ENCODE measurements around the gene TVP23C.

TVP23C gene

DNA sequence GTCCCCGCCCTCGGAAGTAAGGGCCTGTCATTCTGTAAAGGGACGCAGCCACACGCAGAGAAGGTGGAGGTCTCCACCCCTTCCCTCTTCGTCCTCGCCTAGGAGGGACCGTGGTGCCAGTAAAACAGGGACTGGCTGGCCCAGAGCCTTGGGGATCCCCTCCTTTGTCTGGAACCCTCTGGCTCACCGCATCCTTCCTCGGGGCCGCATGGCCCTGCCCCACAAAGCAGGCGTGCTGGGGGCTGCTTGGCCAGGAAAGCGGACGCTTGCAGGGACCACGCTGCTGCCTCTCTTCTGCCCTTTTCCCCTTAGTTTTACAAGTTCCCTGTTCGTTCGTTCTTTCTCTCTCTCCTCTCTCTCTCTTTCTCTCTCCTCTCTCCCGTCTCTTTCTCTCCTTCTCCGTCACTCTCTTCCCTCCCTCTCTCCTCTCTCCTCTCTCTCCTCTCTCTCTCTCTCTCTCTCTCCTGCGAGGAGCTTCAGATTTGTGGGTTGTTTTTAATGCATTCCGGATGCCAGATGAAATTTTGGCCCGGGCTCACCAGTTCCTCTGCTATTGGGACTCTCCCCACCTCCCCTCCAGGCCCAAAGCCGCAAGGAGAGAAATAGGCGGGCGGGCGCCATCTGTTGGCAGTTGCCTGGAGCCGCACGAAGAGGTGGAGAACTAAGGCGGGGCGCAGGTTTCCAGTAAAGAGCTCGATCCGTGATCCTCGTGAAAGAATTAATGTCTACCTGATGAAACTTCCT lies 60.7 kb downstream of the TVP23C start:
- no peak overlapping the region for H3K4me3 ChIP-seq (ENCODE audit: low read length)
- peak; percentile 44 for DNase-seq (ENCODE audit: low read depth, low spot score)

DNA sequence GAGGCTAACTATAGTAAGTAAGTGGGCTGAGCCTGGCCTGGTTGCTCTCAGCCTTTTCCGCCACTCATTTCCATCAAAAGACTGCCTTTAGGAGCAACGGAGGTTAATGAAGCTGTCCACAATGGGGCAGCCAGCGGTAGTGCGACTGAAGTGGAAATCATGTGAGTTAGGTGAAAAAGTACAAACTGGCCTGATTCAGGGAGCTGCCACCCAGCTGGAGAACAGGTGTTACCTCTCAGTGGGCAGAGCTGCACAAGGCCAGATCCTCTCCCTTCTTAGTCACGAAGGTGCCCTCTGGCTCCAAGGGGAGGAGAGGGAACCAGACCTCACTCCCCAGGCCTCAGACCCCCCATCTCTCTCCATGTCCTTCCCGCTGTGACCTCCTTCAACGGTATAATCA lies 61.5 kb downstream of the TVP23C start:
- no peak for DNase-seq (ENCODE audit: low read depth, low spot score)
- H3K4me3 ChIP-seq (ENCODE audit: low read length), result no peak overlapping the region

DNA sequence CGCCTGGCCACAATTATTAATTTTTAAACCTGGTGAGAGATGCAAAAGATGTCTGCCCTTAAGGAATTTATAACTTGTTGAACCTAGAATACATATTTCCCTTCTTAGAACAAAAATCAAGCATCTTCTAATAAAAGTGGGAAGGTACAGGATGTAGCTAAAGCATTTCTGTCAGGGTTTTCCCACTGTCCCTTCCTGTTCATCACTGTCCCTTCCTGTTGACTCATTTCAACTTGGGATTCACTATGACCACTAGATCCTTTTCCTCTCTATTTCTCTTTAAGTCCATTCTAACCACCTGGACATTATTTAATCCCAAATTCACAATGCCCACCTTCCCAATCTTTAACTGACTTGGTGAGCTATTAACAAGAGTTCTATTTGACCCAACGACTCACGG lies 62.0 kb downstream of the TVP23C start:
- DNase-seq (ENCODE audit: low read depth, low spot score), result no peak
- H3K4me3 ChIP-seq (ENCODE audit: low read length), result no peak overlapping the region

DNA sequence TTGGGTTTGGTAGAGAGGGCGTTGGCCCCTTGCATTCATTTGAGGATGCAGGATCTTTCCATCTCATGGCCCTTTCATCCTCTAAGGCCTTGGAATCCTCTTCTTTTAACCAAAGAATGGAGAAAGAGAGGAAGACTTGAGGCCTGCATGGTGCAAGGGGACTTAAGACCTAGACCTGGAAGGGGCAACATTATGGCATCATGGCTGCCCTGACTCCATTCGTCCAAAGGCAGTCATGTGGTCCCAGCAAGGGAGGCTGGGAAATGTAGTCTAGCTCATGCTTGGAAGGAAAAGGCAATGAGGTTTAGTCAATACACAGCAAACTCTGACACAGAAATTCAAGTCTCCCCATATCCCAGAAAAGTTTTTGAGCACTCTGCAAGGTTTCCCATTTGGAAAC lies 65.2 kb downstream of the TVP23C start:
- DNase-seq (ENCODE audit: low read depth, low spot score), result no peak

DNA sequence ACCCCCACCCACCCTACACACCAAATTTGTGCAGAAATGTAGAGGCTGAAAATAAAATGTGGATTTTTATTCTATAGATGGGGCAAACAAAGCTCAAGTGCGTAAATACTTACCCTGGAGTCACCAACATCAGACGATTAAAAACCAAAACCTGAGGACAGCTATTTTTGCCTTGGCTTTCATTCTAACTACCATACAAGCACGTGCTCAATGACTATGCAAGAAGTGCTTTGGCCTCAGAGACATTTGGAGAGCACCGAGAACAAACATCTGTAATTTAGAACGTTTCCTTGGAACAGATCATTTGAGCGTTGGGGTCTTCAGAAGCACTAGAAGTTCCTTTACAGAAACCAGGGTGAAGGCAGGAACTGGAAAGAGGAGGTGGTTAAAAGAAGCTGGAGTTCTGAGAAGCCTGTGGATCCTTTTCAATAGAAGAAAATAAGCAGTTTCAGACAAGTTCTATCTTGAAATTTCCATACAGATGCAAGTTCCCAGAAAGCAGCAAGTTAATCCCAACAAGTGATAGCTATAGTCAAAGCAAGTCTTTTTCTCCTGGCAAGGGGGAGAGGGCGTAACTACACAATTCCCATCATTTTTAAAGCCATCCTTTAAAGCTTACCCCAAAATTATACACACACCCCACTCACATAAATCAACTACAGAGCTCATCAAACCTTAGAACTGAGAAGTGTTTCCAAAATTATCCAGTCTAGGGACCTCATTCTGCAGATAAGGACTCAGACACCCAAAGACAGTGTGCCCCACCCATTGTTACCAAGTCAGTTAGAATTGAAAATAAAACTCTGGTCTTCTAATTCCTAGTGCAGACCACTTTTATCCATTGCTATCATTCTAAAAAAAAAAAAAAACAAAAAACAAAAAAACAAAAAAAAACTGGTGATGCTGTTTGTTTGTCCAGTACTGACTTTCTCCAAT lies 66.3 kb downstream of the TVP23C start:
- DNase-seq (ENCODE audit: low read depth, low spot score), result no peak
- H3K4me3 ChIP-seq (ENCODE audit: low read length), result no peak overlapping the region

More for the DNA sequence above, 65.2 kb downstream of the TVP23C start:
- no peak overlapping the region for H3K4me3 ChIP-seq (ENCODE audit: low read length)

DNA sequence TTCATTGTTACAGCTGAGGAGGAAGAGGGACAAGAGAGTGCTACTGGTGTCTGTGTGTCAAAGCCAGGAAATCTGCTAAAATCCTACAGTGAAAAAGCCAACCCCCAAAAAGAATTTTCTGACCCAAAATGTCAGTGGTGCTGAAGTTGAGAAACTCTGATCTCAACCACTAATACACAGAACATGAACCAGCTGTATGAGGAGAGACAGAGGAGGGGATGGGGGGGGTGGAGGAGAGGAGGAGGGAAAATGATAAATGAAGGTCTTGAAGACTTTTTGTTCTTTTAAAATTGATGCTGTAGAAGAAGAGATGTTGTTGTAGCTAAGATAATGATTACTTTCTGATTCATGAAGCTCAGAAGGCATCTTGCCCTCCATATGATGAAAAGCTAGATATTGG lies 68.5 kb downstream of the TVP23C start:
- no peak overlapping the region for H3K4me3 ChIP-seq (ENCODE audit: low read length)
- DNase-seq (ENCODE audit: low read depth, low spot score), result no peak

DNA sequence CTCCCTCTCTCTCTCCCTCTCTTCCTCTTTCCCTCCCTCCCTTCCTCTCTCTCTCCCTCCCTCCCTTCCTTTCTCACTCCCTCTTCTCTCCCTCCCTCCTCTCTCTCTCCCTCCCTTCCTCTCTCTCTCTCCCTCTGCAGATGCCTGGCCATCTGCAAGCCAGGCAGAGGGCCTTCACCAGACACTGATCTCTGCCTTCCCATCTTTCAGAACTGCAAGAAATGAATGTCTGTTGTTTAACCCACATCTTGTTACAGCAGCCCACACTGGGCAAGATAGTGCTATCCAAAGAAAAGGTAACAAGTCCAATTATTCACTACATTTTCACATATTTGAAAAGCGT lies 69.6 kb downstream of the TVP23C start:
- DNase-seq (ENCODE audit: low read depth, low spot score), result no peak
- H3K4me3 ChIP-seq (ENCODE audit: low read length), result no peak overlapping the region

DNA sequence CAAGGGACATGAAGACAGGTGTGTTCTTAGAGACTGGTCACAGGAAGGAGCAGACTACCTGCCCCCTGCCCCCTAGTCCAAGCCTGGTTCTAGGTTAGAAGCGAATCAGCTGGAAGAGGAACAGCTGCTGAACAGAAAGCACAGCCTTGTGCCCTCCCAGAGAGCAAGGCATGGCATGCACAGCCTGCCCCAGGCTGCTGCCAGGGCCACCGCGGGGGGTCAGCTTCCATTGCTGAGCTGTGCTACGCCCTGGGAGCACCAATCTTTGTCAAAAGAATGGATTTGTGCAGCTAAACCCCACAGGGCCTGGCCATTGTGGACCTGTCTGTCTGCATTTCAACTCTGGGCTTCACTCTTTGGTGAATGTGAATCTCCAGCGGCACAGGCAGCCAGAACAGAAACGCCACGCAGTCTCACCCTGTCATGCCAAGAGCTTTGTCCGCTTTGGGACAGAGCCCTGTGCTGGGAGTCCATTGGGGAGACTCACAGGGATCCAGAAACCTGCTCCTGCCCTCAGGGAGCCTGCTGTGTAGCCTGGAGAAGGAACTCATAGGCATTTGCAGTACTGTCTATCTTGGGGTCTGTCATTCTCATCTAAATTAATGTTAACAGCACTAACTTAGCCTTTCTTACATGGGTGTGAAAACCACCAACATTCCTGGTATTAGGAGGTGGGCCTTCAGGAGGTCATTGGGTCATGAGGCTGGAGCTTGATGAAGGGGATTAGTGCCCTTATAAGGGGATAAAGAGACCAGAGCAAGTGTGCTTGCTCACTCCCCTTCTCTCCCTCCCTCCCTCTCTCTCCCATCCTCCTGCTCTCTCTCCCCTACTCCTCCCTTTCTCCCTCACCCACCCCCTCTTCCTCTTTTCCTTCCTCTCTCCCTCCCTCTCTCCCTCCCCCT lies 70.2 kb downstream of the TVP23C start:
- no peak for DNase-seq (ENCODE audit: low read depth, low spot score)
- no peak overlapping the region for H3K4me3 ChIP-seq (ENCODE audit: low read length)

DNA sequence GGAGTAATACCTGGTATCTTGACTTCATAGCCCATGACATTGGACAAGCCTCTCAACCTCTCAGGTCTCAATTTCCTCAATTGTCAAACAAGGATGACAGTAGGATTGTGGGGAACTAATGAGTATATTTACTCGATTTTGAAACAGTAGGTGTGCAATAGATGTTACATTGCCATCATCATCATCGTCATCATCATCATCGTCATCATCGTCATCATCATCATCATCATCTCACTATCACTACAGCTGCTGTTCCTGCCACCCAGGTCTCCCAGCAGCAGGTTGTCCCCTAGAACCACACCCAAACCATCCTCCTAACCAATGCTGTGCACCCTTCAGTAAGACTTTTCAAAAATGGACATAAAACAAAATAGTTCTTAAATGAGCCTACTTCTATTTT lies 71.1 kb downstream of the TVP23C start:
- DNase-seq (ENCODE audit: low read depth, low spot score), result no peak
- H3K4me3 ChIP-seq (ENCODE audit: low read length), result no peak overlapping the region

DNA sequence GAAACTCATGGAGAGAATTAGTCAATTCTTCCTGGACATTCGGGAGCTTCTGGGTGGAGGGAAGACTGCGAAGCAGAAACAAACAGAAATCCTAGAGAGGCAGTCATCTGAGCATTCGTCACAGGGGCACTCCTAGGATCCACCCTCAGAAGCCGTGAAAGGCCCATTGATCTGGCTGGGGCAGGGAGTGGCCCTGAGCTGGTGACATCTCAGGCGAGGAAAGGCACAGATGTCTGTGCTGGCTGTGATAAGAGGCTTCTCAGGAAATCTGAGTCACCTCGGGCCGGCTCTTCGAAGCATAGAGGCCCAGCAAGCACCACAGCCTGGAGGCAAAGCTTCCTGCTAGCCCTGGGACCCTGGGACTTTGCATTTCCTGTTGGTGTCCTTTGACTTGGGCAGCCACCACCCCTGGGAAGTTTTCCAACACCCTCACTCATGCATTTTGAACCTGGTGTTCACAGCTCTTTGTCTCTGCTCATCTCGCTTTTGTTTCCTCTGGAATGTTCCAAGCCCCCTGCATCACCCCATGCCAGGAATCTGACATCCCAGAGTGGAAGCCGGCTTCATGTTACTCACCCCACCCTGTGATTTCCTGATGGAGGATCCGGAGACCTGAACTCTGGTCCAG lies 72.5 kb downstream of the TVP23C start:
- H3K4me3 ChIP-seq (ENCODE audit: low read length), result no peak overlapping the region
- peak; percentile 36 for DNase-seq (ENCODE audit: low read depth, low spot score)

DNA sequence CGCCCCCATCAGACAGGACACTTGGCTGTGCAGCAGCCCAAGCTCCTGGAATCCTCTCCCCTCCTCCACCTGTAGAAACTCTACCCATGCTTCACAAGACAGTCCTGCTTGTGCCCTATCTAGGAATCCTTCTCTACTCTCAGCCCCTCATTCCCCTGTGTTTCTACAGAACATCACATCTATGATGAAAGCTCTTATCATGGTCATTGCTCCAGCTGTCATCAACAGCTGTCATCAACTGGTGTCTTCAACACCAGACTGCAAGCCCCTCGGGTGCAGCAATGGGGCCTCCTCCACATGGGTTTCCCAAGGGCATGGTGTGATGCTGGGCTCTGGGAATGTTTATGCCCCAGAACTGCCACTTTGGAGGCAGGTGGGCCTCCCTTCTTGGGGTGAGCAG lies 74.7 kb downstream of the TVP23C start:
- H3K4me3 ChIP-seq (ENCODE audit: low read length), result no peak overlapping the region
- no peak for DNase-seq (ENCODE audit: low read depth, low spot score)

DNA sequence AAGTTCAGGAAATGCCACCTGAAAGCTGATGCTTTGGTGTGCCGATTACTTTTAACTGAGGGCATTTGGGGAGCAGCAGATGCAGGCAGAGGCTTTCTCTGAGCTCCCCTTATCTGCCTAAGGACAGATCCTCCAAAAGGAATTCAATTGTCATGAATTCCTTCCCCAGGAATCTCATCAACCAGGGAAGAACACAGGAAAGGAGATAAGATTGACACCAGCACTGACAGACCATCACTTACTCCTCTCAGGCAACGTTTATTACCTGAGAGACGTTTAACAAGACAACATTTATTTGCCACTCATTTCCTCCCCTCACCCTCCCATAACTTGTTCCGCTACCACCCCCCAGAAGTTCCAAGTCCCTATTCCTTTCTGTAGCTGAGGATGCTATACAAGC lies 78.2 kb downstream of the TVP23C start:
- DNase-seq (ENCODE audit: low read depth, low spot score), result no peak
- no peak overlapping the region for H3K4me3 ChIP-seq (ENCODE audit: low read length)

DNA sequence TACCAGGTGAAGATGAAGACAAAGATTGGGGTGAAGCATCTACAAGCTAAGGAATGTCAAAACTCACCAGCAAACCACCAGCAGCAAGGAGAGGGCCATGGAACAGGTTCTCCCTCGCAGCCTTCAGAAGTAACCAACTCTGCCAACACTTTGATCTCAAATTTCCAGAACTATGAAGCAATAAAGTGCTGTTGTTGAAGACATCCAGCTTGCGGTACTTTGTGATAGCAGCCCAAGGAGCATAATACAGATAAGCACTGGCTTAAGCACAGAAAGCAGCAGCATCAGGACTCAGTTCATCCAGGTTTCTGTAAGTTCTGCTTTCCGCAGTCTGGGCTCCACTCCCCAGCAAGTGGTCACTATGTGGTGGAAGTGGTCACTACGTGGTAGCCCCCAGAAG lies 79.9 kb downstream of the TVP23C start:
- DNase-seq (ENCODE audit: low read depth, low spot score), result no peak
- H3K4me3 ChIP-seq (ENCODE audit: low read length), result no peak overlapping the region

DNA sequence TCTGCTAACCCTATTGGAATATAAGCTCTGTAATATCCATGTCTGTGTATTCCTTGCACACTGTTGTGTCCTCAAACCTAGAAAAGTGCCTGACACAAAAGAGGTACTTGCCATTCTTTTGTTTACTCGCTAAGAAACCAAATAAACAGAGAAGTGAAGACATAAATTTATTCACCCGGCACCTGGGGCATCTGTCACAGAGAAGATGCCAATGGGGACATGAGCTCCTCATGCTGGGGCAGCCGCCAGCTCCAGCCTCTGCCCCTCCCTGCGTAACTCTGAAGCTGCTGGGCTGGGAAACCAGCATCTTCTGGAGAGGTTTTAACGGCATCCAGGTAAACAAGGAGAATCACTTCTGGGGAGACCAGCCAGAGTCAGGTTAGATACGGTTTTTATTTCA lies 80.8 kb downstream of the TVP23C start:
- no peak for DNase-seq (ENCODE audit: low read depth, low spot score)

DNA sequence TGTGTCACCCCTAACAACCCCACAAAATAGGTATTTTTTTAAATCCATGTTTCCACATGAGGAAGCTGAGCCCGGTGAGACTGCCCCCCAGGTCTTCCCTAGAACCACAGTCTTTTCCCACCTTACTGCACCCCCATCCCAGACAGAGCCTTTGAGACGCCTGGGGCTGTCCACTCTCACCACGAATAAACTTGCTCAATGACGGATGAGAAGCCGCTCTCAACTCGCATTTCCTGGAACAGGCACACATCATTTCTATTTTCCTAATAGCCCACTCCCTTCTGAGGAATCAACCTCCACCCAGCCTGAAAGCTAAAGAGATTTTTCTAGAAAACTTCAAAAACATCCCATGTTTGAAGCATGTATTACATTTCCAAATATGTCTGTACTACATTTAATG lies 81.8 kb downstream of the TVP23C start:
- no peak for DNase-seq (ENCODE audit: low read depth, low spot score)
- H3K4me3 ChIP-seq (ENCODE audit: low read length), result no peak overlapping the region

More for the DNA sequence above, 80.8 kb downstream of the TVP23C start:
- H3K4me3 ChIP-seq (ENCODE audit: low read length), result no peak overlapping the region

DNA sequence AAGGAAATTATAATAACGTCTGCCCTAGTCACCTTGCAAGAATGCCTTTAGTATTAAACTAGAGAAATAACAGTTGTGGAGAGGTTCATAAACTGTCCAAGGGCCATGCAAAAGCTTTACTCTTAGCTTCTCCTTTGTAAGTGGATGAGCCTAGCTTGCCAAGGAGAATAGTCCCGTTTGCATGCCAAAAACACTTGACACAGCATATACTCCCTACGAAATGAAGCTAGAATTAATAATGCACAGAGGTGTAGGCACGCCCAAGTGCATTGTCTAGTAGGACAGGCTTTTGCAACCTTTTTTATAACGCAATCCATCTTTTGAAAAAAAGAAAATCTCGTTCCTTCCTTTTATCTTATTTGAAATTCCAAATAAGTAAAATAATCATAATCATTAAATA lies 83.1 kb downstream of the TVP23C start:
- DNase-seq (ENCODE audit: low read depth, low spot score), result no peak
- H3K4me3 ChIP-seq (ENCODE audit: low read length), result no peak overlapping the region

DNA sequence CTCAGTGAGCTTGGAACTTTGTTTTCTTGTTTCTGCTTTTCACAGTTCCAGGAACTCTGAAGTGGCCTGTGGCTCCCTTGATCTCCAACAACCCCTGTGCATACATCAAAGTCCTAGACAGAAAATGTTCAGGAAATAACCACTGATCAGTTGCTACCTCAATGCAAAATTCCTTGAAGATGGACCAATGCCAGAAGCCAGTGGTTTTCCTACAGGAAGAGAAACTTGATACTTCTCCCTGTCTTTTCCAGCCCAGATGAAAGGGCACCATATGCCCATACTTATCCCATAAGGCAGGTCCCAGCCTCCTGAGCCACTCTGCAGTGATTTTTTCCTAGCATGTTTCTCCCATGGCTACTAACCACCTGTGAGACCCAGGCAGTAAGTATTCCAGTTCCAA lies 83.6 kb downstream of the TVP23C start:
- H3K4me3 ChIP-seq (ENCODE audit: low read length), result no peak overlapping the region
- DNase-seq (ENCODE audit: low read depth, low spot score), result no peak

DNA sequence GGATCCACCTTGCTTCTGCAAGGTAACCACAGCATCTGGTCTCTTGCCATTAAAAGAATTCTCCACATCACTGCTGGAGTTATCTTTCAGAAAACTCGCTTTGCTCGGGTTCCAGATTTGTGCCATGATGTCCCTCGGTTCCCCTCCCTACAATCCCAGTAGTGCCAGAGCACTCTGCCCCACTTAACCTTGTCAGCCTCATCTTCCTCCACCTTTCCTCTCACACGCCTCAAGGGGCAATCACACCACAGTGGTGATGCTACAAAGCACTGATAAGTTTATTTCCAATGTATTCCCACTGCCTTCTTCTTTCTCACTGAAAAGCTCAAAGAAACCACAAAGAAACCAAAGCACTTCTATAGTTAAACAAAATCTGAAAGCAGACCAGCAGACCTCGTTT lies 84.4 kb downstream of the TVP23C start:
- no peak for DNase-seq (ENCODE audit: low read depth, low spot score)
- no peak overlapping the region for H3K4me3 ChIP-seq (ENCODE audit: low read length)

DNA sequence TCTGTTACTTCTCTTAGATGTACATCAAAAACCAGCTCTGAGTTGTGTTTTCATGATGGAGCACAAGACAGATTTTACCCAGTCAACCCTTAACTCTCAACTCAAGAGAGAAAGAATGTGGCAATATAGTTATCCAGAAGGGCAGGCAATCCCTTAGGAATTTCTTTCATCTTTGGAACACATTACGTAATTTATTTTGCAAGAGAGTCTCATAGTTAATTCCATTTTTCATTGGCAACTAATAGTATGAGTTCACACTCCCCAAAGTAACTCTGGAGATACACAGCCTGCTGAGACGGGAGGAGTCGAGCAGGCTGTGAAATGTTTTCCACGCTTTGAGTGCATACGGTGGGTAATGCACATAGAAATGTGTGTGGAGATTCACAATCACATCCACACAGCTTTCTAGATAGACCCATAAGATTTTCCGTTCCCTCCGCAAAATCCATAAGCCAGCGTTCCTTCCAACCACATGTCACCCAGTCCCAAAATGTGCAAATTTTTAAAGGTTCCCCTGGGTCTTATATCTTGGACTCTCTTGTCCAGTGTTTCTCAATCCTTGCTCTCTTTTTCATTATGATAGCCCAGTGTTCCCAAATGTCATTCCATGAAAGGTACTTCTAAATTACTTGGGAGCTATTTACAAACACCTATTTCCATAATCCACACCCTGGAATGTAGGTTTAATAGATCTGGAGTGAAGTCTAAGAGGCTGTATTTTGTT lies 87.5 kb downstream of the TVP23C start:
- no peak overlapping the region for H3K4me3 ChIP-seq (ENCODE audit: low read length)
- no peak for DNase-seq (ENCODE audit: low read depth, low spot score)

Measured in Jurkat, Clone E6-1 (cell line).